Measurements from ENCODE around the gene PTPRM. TPM values are rescaled to one million over a fixed set of nuclear protein-coding genes. Genes with fewer than 3 reads are reported as not detected.

Gene PTPRM
- total RNA-seq, 1 experiment from 2014 or later, result 6.2 TPM

DNA sequence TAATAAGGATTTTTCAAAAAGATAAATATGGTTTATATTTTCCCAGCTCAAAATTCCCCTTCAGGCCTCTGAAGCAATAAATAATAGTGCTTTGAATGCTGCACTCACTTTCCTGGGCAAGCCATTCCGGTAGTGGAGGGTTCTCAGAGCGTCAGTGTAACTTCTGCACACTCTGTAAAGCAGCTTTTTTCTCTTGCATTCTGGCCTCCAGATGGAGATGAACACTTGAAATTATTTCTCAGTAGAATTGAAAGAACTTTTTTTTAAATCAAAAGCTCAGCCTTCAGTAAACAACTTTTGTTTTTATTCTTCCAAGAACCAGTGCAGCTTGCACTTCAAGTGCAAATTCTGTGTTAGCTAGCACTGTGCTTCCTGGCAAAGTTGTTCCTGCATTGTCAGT is 761.0 kb downstream of the PTPRM start:
- Histone ChIP-seq H3K18ac (ENCODE audit: insufficient read length, low read depth, low read length) (no peak overlapping the region), H2AFZ (ENCODE audit: low read length) (no peak overlapping the region), H4K8ac (replicated peaks; ENCODE audit: insufficient read length, low read depth, low read length) (no peak overlapping the region), H3K14ac (ENCODE audit: insufficient read depth, low read length) (no peak overlapping the region), H3K4me2 (ENCODE audit: insufficient read depth, insufficient read length, low read length) (no peak overlapping the region), H3K4ac (ENCODE audit: low read depth, low read length) (no peak overlapping the region), H3K4me1 (ENCODE audit: insufficient read depth, low read length) (no peaks in the 10 kb centered on the region), H3K9ac (ENCODE audit: extremely low read depth, insufficient read length, low read length) (no peak overlapping the region), H4K91ac (ENCODE audit: insufficient read length, low read depth, low read length) (no peak overlapping the region), H3K23ac (ENCODE audit: insufficient read length, low read depth, low read length) (no peak overlapping the region), H3T11ph (ENCODE audit: low read length) (no peak overlapping the region), H3K79me2 (ENCODE audit: insufficient read depth, low read length) (no peaks in the 10 kb centered on the region), H3K23me2 (ENCODE audit: insufficient read length, low read depth, low read length, poor library complexity, severe bottlenecking) (no peaks in the 10 kb centered on the region), H3K27ac (ENCODE audit: insufficient read length, low read depth, low read length) (no peak overlapping the region), H2BK12ac (ENCODE audit: insufficient read length, low read depth, low read length) (no peak overlapping the region), H3K79me1 (ENCODE audit: insufficient read depth, low read depth, low read length, poor library complexity, severe bottlenecking) (no peaks in the 10 kb centered on the region), H2BK120ac (ENCODE audit: low read depth, low read length, poor library complexity, severe bottlenecking) (no peak overlapping the region), H2BK5ac (ENCODE audit: insufficient read length, low read length) (no peak overlapping the region), H4K5ac (ENCODE audit: insufficient read length, low read depth, low read length) (no peak overlapping the region), H2BK20ac (ENCODE audit: low read depth, low read length, poor library complexity, severe bottlenecking) (no peak overlapping the region), H2AK5ac (ENCODE audit: insufficient read length, low read length) (no peak overlapping the region), H3K27me3 (ENCODE audit: insufficient read depth, low read length) (no peaks in the 10 kb centered on the region), H3K9me3 (ENCODE audit: control insufficient read depth, low read depth, low read length) (no peaks in the 10 kb centered on the region), H4K20me1 (ENCODE audit: control insufficient read depth, insufficient read depth, insufficient read length) (no peaks in the 10 kb centered on the region), H3K56ac (ENCODE audit: insufficient read length, low read depth, low read length) (no peak overlapping the region), H2BK15ac (ENCODE audit: low read depth, low read length) (no peak overlapping the region)
- DNase-seq, result no peak
- TF ChIP-seq, protein P1, sequence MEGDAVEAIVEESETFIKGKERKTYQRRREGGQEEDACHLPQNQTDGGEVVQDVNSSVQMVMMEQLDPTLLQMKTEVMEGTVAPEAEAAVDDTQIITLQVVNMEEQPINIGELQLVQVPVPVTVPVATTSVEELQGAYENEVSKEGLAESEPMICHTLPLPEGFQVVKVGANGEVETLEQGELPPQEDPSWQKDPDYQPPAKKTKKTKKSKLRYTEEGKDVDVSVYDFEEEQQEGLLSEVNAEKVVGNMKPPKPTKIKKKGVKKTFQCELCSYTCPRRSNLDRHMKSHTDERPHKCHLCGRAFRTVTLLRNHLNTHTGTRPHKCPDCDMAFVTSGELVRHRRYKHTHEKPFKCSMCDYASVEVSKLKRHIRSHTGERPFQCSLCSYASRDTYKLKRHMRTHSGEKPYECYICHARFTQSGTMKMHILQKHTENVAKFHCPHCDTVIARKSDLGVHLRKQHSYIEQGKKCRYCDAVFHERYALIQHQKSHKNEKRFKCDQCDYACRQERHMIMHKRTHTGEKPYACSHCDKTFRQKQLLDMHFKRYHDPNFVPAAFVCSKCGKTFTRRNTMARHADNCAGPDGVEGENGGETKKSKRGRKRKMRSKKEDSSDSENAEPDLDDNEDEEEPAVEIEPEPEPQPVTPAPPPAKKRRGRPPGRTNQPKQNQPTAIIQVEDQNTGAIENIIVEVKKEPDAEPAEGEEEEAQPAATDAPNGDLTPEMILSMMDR (conservative IDR thresholded peaks at IDR 0.05), result no peak
- Mint-ChIP-seq H3K27ac (no peak overlapping the region), H3K4me3 (no peak overlapping the region), H3K36me3 (ENCODE audit: insufficient read depth in 1 of 3, low read depth in 3 of 3) (no peaks in the 10 kb centered on the region; a peak in 1 of 7 replicates), H3K9me3 (no peaks in the 10 kb centered on the region), H3K4me1 (no peaks in the 10 kb centered on the region), H3K27me3 (ENCODE audit: low read depth) (no peaks in the 10 kb centered on the region; the same call in 1 of the 2 replicates)
- WGBS (ENCODE audit: extremely low coverage, insufficient read length, low lambda C conversion rate), result no CpG with 5 or more reads among the region's 2 CpGs
